ENCODE measurements around the gene KBTBD12. TPM values are rescaled to one million over a fixed set of nuclear protein-coding genes. Genes with fewer than 3 reads are reported as not detected.
"Not testable (repeated sequence)": the region's sequence is repeated elsewhere in the genome, so short reads cannot be mapped to it uniquely, and the experiment has no call there.

Gene KBTBD12
- total RNA-seq, 2 donors from 2014 or later = 3.2 to 4.1 TPM

DNA sequence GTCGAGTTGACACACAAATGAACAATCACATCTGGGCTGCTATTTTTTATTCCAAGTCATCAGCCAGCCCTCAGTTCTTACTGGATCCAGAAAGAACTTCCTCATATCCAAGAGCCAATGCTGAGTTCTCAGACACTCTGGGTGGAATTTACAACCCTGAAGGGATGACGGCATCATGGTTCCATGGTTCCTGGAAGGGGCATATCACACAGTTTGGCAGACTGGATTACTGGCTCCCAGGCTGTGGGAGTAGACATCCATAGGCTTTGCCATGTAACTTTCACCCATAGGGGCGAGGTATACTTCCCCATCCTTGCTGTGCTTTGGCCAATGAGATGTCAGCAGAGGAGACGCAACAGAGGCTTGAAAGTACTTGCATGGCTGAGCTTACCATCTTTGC is 26.9 kb upstream of the KBTBD12 start:
- no peak overlapping the region for H3K9ac ChIP-seq (ENCODE audit: low read depth in 2 of 2, low read length in 2 of 2)
- no peaks in the 10 kb centered on the region for H3K4me1 ChIP-seq
- H3K9me3 ChIP-seq = no peaks in the 10 kb centered on the region
- TF ChIP-seq, protein P1, sequence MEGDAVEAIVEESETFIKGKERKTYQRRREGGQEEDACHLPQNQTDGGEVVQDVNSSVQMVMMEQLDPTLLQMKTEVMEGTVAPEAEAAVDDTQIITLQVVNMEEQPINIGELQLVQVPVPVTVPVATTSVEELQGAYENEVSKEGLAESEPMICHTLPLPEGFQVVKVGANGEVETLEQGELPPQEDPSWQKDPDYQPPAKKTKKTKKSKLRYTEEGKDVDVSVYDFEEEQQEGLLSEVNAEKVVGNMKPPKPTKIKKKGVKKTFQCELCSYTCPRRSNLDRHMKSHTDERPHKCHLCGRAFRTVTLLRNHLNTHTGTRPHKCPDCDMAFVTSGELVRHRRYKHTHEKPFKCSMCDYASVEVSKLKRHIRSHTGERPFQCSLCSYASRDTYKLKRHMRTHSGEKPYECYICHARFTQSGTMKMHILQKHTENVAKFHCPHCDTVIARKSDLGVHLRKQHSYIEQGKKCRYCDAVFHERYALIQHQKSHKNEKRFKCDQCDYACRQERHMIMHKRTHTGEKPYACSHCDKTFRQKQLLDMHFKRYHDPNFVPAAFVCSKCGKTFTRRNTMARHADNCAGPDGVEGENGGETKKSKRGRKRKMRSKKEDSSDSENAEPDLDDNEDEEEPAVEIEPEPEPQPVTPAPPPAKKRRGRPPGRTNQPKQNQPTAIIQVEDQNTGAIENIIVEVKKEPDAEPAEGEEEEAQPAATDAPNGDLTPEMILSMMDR (IDR thresholded peaks at IDR 0.05) = no peak
- no peaks in the 10 kb centered on the region for H3K36me3 ChIP-seq
- H3K27ac ChIP-seq = no peak overlapping the region
- H3K4me3 ChIP-seq = no peak overlapping the region
- H3K27me3 ChIP-seq = no peaks in the 10 kb centered on the region
- DNase-seq = no peak
- intact Hi-C loops (cut with DNase I) = no loop called here

DNA sequence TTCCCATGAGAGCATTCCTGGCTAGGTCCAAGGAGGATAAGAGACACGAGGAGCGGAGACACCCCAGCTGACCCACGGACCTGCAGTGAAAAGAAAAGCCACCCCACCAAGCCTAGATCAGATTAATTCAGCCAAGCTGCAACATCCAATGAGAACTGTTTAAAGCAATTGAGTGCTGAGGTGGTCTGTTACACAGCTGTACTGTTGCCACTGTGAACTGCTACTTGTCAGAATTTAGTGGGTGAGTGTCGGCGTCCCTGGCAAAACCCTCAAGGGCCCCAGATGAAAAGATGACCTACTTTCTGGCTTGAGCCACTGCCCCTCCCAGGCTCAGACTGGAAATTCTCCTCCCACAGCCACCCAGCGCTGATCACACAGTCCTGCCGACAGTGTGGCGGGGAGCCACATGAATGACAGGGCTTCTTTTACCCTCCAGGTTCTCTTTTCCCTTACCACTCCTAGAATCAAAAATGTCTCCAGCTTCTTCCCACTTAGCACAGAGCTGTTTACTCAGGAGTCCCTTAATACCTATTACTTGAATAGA is 26.4 kb upstream of the KBTBD12 start:
- H3K9me3 ChIP-seq = no peaks in the 10 kb centered on the region
- H3K9ac ChIP-seq (ENCODE audit: low read depth in 2 of 2, low read length in 2 of 2) = no peak overlapping the region
- no peak overlapping the region for H3K27ac ChIP-seq
- H3K36me3 ChIP-seq = no peaks in the 10 kb centered on the region
- H3K27me3 ChIP-seq = no peaks in the 10 kb centered on the region
- no peak for DNase-seq
- intact Hi-C loops (cut with DNase I) = no loop called here
- H3K4me1 ChIP-seq = no peaks in the 10 kb centered on the region
- TF ChIP-seq, protein P1 (IDR thresholded peaks at IDR 0.05) = no peak
- no peak overlapping the region for H3K4me3 ChIP-seq

DNA sequence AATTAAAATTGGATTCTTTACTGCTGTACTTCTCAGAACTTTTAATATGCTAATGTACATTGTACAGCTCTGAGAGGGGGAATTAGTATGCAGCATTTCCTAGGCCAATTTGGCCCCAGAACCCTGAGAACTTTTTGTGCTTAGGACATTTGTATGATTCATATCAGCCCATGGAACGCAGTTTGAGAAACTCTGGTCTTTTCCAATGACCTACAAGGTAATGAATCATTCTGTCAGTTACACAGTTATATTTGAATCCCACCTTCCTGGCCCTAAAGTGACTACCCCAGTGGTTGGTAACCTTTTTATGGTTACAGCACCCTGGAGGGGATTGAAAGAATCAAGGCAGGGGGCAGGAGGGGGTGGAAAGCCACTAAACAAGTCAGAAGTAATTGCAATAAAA is 25.6 kb upstream of the KBTBD12 start:
- Histone ChIP-seq H3K4me1 (no peaks in the 10 kb centered on the region), H3K27ac (no peak overlapping the region), H3K9me3 (no peaks in the 10 kb centered on the region), H3K9ac (ENCODE audit: low read depth in 2 of 2, low read length in 2 of 2) (no peak overlapping the region), H3K27me3 (no peaks in the 10 kb centered on the region), H3K4me3 (no peak overlapping the region), H3K36me3 (no peaks in the 10 kb centered on the region)
- DNase-seq = no peak
- intact Hi-C loops (cut with DNase I) = no loop called here
- TF ChIP-seq, protein P1 (IDR thresholded peaks at IDR 0.05) = no peak

GRCh38 chr3:127889976-127890650 is 24.9 kb upstream of the KBTBD12 start:
- intact Hi-C loops (cut with DNase I) = no loop called here
- H3K27me3 ChIP-seq = no peaks in the 10 kb centered on the region

GRCh38 chr3:127890651-127891290 is 24.3 kb upstream of the KBTBD12 start:
- DNase-seq = peak; percentile 41
- intact Hi-C loops (cut with DNase I); H3K27ac ChIP-seq: not testable (repeated sequence)

More at GRCh38 chr3:127889976-127890650, 24.9 kb upstream of the KBTBD12 start:
- TF ChIP-seq, protein P1 (IDR thresholded peaks at IDR 0.05) = no peak
- Histone ChIP-seq H3K9ac (ENCODE audit: low read depth in 2 of 2, low read length in 2 of 2) (no peak overlapping the region), H3K4me3 (no peak overlapping the region), H3K9me3 (no peaks in the 10 kb centered on the region), H3K27ac (no peak overlapping the region), H3K36me3 (no peaks in the 10 kb centered on the region), H3K4me1 (no peaks in the 10 kb centered on the region)
- no peak for DNase-seq

GRCh38 chr3:127894481-127894880 is 20.6 kb upstream of the KBTBD12 start:
- Histone ChIP-seq H3K27me3 (no peaks in the 10 kb centered on the region), H3K9me3 (no peaks in the 10 kb centered on the region), H3K9ac (ENCODE audit: low read depth in 2 of 2, low read length in 2 of 2) (no peak overlapping the region), H3K4me3 (no peak overlapping the region), H3K4me1 (no peaks in the 10 kb centered on the region), H3K27ac (no peak overlapping the region), H3K36me3 (no peaks in the 10 kb centered on the region)
- TF ChIP-seq, protein P1 (IDR thresholded peaks at IDR 0.05) = no peak
- DNase-seq = no peak
- intact Hi-C loops (cut with DNase I) = no loop called here

More at GRCh38 chr3:127890651-127891290, 24.3 kb upstream of the KBTBD12 start:
- H3K4me1 ChIP-seq; H3K9ac ChIP-seq (ENCODE audit: low read depth in 2 of 2, low read length in 2 of 2); H3K4me3 ChIP-seq; H3K9me3 ChIP-seq; H3K27me3 ChIP-seq; H3K36me3 ChIP-seq: not testable (repeated sequence)

Data from colonic mucosa (tissue), 4 donors.